Hematopoietic multipotent progenitor cell treated with erythropoietin and hydrocortisone succinate and interleukin-3 and kit ligand, for 8 days (in vitro differentiated cells): ENCODE data around the gene ZNF557.

Experiments
- DNase-seq: peaks from one replicate; pipeline ENCODE4 v3.0.0-alpha.2; 2015

Gene ZNF557

DNA sequence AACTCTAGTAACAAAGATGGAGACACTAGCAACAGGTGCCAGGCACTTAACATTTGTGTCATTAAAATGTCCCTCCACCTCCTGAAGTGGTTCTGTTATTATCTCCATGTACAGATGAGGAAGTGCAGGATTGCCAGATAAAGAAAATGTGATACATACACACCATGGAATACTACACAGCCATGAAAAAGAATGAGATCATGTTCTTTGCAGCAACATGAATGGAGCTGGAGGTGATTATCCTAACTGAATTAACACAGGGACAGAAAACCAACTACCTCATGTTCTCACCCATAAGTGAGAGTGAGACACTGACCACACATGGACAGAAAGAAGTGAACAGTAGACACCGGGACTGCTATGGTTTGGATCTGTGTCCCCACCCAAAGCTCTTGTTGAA lies 60.5 kb downstream of the ZNF557 start:
- no peak for DNase-seq

DNA sequence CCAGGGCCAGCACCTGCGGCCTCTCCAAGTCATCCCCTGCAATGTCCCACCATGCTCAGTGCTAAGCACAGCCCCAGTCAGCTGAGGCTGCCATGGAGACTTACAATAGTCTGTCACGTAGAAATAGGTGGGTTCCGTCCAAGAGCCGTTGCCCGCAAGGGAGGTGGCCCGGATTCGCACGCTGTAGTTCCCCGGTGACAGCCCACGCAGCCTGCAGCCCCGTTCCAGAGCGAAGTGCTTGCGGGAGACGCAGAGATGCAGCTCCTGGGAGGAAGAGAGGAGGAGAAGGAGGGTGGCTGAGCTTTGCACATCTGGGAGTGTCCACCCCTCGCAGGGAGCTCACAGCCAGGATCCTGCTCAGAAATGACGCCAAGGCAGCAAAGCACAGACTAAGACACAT lies 62.6 kb downstream of the ZNF557 start:
- DNase-seq: no peak

DNA sequence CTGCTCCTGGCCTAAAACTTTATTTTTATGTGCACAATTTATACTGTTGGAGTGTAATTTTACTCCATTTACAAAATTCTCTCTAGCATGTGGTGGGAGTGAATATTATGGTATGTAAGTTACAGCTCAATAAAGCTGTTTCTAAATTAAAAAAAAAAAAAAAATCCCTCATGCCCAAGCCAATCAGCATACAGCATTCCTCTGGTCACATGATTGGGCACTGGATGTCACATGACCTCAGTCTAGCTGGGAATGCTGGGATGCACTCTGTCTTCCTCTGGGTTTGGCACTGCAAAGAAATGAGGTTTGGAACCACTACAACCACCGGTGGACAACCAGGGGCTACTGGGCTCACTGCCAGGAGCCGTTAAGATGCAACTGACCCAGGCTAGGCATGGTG lies 67.6 kb downstream of the ZNF557 start:
- DNase-seq: no peak
